HG03139 (cell line): ENCODE results near the gene C2orf72.
"Not testable (repeated sequence)": the region's sequence is repeated elsewhere in the genome, so short reads cannot be mapped to it uniquely, and the experiment has no call there.

Experiments used
- ATAC-seq: cut with Tn5 transposase; IDR thresholded peaks from one replicate; pipeline ENCODE4 v1.9.1; 2021; ENCODE audit not compliant: unreplicated experiment

Gene C2orf72

DNA sequence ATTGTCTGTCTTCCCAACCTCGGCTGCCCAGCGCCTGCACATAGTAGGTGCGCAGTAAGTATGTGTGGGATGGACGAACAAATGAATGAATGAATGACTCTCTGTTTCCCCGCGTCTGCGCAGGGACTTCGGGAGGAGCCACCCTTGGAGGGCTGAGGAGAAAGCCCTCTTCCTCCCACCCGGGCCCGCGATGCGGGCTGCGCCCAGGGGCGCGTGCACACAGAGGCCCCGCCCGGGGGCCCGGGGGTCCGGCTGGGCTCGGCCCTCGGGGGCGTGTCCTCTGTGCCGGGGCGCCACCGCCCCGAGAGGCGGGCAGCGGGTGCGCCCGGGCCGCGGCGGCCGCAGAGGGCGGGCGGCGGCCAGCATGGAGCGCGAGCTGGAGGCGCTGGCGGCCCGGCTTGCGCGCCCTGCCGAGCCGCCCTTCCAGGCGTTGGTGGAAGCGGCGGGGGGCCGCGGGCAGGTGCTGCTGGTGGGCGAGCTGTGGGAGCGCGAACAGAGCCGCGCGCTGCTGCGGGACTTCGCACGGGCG lies at the start of gene C2orf72:
TSS of gene C2orf72 (plus strand) at position 322 of the 529 bp plus-strand sequence. CDS start at position 365, 43 bp downstream.
- ATAC-seq, result no peak

DNA sequence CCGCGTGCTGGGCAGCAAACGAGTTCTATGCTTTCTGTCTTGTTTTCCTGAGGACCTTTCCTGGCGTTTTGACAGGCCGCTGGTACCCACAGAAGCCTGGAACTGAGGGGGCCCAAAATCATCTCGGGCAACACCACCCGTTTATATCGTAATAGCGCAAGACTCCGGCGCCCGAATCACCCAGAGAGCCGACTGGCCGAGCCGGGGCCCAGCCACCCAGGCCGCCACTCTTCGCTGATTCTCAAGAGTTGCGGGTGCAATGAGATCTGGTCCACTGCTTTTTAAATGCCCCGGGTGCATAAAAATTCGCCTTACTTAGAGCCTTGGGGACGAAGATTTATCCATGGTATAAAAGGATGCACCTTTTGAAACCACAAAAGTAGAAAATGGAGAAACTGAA lies 47.6 kb upstream of the C2orf72 start:
- no peak for ATAC-seq

DNA sequence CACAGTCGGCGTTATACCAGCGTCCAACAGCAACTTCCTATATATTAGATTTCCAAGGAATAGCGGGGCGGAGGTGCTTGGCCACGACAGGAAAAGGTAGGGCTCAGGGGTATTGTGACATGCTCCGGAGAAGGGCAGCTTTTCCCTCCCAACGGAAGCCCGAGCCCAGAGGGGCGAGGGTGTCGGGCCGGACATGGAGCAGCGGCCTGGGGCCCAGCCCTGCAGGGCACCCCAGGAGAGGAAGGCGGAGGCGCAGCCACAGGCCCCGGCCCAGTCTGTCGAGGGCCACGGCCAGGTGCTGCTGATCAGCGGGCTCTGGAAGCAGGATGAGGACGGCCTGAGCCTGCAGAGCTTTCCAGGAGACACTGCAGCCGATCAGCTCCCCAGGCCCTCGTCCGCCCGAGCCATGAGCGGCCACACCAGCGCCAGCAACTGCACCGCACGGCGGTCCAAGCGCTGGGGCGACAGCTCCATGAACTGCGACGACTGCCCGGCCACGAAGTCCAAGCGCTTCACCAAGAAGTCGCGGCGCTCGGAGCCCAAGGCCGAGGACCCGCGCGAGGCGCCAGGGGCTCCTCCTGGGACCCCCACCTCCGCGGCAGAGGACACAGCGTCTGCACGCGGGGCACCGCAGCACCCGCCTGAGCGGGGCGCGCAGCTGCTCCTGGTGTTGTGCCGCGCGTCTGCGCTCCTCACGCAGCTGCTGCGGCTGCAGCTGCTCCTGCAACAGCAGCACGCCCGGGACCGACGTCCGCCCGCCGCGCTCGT lies 47.0 kb upstream of the C2orf72 start:
- no peak for ATAC-seq

DNA sequence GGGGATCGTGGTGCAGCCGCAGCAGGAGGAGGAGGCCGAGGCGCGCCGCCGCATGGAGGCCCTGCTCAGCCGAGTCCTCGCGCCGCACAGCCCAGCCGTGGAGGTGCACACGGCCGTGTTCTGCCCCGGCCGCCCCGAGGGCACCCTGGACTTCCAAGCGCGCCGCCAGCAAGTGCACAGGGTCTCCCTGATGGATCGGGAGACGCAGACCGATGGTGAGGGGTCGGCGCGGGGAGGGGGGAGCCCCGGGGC lies 46.5 kb upstream of the C2orf72 start:
- ATAC-seq, result no peak

DNA sequence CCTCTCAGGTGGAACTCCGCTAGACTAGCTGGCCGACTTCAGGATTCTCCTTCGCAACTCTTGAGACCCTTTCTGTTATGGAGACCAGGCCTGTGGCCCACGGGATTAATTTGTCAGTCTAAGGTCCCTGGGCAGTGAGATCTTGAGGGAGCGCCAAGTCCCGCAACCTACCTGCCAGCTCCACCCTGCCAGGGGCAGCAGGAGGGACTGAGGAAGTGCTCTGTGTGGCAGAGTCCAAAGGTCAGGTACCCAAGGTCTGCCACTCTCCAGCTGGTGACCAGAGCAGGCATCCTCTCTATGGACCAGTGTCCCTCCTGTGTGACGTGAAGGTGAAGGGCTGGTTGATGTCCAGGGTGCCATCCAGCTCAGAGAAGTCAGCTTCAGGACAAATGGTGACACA lies 45.7 kb upstream of the C2orf72 start:
- no peak for ATAC-seq

DNA sequence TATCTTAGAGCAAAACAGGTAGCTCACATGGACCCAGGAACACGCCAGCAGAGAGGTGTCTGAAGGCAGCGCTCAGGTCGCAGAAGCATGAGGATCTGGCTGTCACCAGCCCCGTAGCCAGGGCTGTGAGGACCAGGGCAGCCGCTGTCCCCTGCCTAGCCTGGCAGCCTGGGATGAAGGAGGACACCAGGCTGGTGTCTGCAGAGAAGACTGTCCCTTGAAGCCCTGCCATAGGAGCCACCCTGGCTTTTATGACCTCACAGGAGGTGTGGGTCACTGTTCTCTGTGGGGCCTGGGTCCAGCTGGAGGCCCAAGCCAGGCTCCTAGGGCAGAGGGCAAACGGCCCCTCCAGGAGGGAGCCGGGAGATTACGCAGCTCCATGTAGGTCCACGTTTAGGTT lies 41.5 kb upstream of the C2orf72 start, which contains the start of gene SPATA3:
TSS of gene SPATA3 (plus strand) at position 301 of the 400 bp plus-strand sequence. CDS start 113 bp downstream, outside the sequence.
- no peak for ATAC-seq

DNA sequence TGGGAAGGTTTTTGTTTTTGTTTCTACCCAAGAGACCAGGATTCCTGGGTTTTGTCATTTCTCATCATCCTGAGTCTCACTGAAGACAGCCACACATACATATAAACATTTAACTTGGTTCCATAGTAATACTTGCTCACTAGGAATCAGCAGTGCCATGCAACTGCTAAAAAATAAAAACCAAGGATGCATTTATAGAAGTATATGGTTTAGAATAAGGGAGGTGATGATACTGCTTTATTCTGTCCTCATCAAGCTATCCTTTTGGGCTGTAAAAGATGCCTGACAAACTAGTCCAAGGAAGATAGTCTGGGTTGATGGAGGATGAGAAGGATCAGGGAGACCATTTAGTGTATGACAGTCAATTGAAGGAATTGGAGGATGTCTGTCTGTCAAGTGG lies 40.7 kb upstream of the C2orf72 start:
- no peak for ATAC-seq

DNA sequence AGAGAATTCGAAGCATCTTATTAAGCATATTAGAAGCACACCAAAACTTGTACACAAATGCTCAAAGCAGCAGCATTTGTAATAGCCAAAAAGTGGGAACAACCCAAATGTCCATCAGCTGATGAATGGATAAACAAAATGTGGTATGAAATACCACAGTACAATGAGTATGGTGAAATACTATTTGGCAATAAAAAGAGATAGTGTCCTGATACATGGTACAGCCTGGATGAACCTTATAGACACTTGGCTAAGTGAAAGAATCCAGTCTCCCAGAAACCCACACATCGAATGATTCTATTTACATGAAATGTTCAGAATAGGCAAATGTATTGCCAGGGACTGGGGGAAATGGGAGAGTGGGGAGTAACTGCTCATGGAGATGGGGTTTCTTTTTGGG lies 38.4 kb upstream of the C2orf72 start:
- no peak for ATAC-seq

DNA sequence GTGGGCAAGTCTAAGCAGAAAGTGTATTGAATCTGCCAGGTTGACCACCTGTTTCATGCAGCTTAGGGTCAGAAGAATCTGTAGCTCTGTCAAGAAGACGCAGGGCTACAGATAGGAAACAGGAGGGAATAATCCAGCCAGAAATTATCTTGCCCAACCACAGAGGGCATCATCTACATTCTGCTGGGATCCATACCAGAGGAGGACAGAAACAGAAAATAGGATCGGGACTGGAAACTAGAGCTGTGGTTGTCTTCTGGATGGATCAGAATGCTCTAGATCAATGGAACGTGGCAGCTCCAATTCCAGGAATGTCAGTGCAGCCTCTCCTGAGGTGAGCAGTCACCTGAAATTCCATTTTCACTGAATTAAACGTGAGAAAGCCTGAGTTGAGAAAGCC lies 37.8 kb upstream of the C2orf72 start:
- ATAC-seq, result no peak

DNA sequence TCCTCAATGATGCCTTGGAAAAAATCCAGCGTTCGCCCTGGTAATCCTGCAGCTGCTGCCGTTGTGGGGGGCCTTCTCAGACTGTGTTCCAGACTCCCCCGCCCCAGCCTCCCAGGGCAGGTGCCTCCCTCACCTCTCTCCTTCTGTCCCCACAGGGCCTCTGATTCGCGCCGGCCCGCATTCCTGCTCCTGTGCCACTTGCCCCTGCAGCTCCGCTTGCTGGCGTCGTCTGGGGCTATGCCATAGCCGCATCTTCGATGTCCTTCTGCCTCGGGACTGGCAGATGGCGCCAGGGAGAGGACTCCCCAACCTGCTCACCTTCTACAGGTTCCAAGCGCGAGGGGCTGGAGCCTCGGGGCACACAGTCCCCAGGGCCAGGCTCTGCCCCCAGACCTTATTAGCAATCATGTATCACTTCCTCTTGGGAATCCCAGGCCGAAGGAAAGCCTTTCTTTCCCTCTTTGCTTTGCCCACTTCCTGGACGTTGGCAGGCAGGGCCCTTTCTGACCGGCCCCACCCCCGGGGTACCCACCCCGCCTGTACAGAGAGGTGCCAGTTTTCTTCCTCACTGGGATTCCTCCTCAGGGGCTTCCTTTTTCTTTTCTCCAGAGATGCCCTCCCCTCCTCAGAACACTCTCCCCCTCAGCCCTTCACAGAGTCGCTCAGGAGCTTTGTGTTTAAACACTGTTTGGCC lies 37.0 kb upstream of the C2orf72 start:
- ATAC-seq, result no peak

DNA sequence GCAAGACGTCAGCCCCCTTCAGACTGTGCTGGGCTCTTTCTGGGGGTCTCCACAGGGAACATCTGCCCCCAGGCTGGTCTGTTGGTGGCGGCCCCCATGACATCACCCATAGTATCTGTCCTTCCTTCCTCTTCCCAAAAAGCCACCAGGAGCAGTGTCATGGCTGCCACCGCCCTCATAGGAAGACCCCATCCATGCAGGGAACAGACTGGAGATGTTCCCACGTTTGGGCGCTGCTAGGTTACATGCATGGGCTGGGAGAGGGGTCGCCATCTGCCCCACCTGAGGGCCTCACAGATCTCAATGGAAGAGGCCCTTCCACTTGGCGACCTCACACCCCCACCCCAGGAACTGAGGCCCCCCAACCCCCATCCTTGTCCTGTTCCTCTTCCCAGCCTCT lies 36.3 kb upstream of the C2orf72 start:
- ATAC-seq, result no peak

DNA sequence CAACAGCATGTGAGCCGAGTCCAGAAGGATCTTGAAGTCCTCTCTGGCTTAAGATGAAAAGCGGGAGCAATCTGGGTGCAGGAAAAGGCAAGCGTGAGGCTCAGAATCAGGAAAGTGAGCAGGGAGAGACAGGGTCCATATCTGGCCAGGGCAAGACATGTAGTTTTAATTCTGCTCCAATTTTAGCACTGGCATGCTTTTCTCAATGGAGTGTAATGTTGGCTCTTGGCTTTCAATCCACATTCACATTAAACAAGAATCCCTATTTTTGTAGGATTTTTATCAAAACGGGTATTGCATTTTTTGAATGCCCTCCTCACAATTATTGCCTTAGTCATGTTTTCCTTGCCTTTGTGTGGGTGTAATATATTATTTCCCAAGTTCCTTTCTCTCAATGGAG lies 35.4 kb upstream of the C2orf72 start:
- no peak for ATAC-seq

DNA sequence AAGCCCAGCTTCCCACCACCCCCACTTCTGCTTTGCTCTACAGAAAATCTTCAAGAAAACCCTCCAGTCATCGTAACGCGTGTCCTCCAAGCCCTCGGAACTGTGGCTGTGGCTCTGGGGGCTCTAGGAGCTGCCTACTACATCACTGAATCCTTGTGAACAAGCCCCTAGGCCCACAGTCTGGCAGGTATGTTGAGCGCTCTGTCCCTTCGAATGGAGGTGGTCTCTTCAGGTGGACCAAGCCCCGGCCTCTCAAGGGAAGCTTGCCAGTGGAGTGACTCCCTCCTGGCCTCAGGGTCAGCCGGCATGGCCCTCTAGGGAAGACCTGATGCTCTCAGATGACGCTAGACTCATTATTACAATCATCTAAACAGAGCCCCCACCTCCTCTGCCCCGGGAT lies 34.7 kb upstream of the C2orf72 start:
- no peak for ATAC-seq

DNA sequence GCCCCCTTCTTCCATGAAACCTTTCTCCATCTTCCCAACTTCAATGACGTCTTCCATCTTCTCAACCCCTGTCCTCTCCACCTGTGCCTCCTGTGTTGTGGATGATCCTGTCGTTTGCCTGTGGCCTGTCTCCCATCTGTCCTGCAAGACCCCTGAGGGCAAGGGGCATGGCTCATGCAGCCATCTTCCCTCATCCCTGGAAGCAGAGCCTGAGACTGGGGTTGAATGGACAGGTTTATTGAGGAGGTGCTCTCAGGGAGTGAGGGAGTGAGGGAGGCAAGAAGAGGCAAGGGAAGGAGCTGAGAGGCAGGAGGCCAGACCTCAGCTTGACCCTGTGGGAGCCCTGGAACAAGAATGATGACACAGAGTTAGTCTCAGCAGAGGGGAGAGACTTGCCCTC lies 34.1 kb upstream of the C2orf72 start:
- ATAC-seq, result no peak

DNA sequence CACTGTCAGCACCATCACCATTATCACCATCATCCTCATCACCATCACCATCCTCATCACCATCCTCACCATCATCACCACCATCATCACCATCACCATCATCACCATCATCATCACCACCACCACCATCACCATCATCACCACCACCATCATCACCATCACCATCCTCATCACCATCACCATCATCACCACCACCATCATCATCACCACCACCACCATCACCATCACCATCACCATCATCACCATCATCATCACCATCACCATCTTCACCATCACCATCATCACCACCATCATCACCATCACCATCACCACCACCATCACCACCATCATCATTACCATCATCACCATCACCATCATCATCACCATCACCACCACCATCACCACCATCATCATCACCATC lies 32.4 kb upstream of the C2orf72 start:
- ATAC-seq, result not testable (repeated sequence)

DNA sequence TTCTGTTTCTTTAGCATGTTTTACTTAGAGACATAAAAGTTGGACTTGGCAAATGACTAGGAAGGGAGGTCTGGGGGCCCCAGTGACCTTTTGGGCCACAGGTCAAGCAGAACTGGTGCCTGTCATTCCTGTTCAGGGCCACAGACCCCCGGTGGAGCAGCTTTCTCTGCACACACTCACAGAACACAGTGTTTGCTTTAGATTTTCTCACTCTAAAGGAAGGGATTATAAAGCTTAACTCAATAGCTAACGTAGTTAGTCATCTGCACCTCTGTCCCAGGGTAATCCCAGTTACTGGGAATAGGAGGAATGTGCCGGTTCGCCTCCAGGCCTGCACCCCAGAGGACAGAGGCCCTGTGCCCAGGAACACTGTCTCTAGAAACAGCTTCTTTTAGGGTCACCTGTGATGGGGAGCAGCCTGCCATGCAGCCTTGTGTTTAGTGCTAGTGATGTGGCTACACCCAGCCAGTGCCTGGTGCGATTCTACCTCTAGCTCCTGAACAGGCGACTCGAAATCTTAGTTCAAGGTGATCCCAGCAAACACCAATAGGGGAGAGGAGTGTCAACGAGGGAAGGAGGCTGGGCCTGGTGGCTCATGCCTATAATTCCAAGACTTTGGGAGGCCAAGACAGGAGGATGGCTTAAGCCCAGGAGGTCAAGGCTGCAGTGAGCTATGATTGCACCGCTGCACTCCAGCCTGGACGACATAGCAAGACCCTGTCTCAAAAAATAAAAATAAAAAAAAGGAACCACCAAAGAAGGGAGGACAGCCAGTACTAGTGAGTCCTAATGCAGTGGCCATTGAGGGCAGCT lies 29.8 kb upstream of the C2orf72 start:
- no peak for ATAC-seq

DNA sequence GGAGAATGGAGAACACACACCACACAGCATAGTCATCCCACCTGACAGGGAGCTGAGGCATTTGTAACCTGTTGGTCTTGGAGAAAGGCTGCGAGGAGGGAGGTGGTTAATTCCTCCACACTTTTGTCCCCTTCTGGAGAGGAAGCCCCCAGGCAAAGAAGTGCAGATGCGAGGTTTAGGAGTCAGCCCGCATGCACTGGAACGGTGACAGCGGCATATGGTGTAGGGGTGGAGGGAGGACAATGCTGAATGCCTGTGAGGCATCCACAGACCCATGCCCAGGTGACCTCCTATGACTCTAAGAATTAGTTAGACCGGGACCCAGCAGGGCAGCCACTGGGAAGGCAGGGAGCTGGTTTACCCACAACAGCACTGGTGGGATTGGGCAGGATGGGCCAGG lies 29.2 kb upstream of the C2orf72 start:
- ATAC-seq, result no peak

DNA sequence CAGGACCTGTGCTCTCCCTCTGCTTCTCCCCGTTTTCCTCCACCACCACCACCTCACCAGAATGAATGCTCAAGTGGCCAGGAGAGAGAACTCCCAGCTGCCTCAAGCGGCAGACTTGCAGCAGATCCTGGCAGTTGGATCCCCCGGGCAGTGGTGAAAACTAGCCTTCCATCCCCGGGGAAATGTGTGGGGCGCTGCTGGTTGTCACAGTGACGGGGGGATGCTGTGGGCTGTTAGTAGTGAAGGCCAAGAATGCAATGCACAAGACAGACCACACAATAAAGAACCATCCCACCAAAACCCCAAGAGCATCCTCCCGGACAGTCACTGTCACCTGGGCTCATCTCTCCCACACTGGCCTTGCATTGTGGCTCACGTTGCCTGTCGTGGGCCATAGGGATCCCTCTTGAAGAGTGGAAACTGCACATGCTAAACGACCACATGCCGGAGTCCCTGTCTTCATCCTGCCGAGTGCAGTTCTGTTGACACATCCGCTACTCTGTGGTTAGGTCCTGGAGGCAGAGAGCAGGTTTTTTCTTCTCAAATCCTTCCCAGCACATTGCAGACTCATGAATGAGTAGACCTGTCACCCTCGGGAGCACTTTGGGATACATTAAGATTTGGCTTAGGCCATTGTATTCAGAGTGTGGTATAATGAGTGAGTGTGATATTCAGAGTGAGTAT lies 27.9 kb upstream of the C2orf72 start:
- ATAC-seq, result no peak

DNA sequence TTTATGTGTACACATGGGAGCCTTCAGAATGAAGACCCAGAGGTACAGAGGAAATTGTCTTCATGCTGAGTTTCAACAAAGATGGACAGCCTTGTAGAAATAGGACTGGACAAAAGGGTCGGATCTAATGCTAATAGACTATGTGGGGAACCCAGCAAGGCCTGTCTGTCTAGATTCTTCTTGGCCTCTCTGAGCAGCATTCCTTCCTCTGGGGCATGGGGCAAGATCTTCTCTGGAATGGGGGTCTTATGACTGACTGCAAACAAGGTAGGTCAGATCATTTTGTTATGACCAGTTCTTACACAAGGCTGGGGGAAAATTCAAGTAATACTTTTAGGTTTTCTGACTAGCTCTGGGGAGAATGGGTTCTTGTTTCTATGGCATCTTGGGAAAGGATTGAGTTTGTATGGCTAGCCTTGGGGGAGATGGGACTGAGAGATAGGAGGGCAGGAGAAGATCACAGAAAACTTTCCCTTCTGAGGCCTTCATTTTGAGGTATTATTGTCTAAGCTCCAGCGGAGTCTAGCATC lies 27.1 kb upstream of the C2orf72 start:
- ATAC-seq, result no peak

DNA sequence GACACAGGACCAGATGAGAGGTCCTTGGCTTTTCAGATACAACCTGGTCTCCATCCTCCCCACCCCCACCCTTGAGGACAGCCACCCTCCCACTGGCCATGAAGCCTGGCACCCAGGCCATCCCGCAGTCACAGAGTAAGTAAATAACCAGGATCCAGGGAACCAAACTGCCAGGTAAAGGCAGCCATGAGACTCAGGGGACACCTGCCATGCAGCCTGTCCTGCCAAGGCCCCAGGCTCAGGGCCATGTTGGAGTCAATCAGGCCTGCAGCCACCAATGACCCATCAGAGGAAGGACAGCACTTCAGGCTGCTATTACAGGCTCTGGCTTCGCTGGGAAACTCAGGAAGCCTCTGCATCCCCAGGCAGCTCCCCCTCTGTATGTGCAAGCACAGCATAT lies 25.8 kb upstream of the C2orf72 start:
- ATAC-seq, result no peak

DNA sequence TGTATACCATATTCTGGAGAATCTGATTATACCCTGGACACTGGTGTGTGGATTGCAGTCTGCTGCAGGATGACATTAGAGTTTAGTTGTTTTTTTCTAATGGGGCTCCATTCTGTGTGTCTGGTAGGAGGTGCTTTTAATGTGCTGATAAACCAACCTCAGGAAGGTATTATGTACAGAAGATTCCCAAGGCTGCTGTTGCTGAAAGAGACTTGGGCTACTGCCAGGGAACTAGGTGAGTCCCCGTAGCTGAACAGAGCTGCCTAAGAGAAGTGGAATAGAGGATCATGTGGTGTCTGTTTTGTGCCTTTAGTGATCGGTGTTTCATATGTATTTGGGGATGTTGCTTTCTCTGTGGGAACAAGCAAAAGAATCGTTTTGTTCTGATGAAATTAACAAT lies 24.9 kb upstream of the C2orf72 start:
- no peak for ATAC-seq
